Kidney tubule cell (primary cell): ENCODE data around the gene MAP2K6.

Experiments used
- DNase-seq: peaks from one replicate; pipeline ENCODE4 v3.0.0-alpha.2; 2018; ENCODE audit warnings: low spot score

MAP2K6 gene

DNA sequence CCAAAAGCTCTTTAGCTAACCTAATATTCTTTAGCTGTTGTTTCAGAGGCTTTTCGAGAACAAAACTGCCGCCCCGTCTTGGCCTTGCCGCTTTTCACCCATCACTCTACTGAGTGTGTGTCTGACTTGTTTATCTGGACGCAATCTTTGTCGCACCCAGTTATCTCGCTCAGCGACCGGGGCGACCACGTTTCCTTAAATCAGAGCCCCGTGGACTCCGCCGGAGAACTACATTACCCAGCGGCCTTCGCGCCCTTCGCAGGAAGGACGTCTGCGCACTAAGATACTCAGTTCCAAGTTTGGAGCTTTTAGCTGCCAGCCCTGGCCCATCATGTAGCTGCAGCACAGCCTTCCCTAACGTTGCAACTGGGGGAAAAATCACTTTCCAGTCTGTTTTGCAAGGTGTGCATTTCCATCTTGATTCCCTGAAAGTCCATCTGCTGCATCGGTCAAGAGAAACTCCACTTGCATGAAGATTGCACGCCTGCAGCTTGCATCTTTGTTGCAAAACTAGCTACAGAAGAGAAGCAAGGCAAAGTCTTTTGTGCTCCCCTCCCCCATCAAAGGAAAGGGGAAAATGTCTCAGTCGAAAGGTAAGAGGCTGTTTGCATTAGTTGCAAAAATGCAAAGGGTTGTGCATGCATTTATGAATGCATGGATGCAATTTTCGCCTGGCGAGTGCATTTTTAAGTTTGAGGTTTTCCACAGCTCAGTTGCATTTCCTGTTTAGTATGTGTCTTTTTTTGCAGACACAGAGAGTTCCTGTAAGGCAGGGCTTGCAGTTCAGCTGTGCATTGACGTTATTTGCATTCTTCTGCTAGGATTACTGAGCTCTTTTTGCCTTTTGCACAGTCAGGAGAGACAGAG, at the start of gene MAP2K6:
MAP2K6 (plus strand) TSS at position 290 of the 867 bp plus-strand sequence; CDS start at position 578, 288 bp downstream.
- DNase-seq = peak; percentile 65

DNA sequence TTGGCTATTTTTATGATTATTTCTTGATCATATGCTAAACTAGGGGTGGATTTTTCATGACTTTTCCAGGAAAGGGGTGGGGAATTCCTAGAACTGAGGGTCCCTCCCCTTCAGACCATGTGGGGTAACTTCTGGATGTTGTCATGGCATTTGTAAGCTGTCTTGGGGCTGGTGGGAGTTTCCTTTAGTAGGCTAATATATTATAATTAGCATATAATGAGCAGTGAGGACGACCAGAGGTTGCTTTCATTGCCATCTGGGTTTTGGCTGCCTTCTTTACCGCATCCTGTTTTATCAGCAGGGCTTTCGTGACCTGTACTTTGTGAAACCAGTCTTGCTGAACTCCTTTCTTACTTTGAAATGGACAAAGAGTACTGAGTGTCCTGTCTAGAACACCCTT, 47.2 kb upstream of the MAP2K6 start:
- DNase-seq = no peak

DNA sequence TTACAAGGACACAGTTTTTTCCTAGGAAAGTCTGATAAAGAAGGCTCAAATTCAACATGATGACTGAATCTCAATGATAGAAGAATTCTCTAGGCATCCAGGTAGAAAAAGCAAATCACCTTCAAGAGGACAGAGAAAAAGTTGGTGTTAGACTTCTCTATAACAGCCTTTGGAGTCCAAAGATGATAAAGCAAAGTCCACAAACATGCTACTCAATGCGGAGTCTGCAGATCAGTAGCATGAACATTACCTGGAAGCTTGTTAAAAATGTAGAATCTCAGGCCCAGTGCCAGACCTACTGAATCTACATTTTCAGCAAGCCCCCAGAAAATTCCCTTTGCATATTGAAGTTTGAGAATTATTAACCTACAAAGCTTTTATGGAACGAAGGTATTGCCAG, 41.4 kb upstream of the MAP2K6 start:
- no peak for DNase-seq

DNA sequence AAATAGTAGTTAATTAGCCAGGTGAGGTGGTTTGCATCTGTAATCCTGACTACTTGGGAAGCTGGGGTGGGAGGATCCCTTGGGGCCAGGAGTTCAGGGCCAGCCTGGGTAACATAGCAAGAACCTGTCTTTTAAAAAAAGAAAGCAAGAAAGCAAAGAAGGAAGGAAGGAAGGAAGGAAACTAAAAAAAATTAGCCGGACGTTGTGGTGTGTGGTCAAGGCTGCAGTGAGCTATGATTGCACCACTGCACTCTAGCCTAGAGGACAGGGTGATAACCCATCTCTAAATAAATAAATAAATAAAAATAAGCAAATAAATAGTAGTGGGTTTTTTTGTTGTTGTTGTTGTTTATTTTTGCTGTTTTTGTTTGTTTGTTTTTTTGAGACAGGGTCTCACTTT, 39.3 kb upstream of the MAP2K6 start:
- DNase-seq = no peak

DNA sequence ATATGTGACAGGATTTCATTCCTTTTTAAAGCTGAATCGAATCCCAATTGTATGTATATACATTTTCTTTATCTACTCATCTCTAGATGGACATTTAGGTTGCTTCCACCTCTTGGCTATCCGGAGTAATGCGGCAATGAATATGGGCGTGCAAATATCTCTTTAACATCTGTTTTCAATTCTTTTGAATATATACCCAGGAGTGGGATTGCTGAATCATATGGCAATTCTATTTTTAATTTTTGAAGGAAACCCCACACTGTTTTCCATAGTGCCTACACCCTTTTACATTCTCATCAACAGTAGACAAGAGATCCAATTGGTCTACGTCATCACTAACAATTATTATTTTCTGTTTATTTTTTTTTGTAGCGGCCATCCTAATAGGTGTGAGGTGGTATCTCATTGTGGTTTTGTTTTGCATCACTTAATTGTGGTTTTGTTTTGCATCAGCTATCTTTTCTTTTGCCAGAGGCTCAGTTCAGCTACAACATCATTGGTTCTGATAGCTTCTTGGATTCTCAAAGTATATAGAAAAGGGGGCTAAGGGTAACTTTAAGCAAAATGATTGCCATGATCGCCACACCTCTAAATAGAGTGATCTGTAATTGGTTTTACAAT, 25.6 kb upstream of the MAP2K6 start:
- DNase-seq = no peak

DNA sequence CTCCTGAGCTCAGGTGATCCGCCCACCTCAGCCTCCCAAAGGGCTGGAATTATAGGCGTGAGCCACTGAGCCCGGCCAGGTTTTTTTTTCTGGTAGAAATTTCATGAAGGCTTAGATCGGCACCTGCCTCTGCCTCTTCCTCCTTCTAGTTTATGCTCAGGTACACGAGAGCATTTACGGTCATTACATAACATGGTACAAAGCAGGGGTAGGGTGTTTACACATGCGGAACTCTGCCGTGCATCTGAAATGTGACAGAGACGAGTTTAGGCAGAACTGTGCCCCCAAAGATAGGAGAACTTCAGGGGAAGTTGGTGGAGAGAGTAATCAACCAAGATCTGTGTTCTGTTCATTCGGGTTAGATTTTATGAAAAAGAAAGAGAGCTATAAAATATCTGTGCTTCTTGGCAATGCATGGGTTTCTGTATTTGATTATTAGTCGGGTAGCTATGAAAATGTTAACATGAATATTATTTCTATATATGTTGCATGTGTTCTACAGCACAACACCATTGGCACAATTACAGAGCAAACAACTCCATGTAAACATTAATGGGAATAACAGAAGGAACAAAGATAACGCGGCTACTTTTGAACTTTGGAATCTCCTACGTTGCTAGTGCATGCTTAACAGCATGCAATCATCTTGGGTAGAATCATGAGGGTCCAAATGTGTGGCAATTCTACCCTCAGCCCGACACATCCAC, 23.5 kb upstream of the MAP2K6 start:
- no peak for DNase-seq

DNA sequence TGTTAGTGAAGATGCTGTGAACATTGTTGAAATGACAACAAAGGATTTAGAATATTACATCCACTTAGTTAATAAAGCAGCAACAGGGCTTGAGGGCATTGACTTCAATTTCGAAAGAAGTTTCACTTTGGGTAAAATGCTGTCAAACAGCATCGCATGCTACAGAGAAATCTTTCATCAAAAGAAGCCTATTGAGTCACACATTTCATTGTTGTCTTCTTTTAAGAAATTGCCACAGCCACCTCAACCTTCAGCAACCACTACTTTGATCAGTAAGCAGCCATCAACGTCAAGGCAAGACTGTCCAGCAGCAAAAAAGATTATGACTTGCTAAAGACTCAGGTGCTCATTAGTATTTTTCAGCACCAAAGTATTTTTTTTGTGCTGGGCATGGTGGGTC, 13.2 kb upstream of the MAP2K6 start:
- no peak for DNase-seq

DNA sequence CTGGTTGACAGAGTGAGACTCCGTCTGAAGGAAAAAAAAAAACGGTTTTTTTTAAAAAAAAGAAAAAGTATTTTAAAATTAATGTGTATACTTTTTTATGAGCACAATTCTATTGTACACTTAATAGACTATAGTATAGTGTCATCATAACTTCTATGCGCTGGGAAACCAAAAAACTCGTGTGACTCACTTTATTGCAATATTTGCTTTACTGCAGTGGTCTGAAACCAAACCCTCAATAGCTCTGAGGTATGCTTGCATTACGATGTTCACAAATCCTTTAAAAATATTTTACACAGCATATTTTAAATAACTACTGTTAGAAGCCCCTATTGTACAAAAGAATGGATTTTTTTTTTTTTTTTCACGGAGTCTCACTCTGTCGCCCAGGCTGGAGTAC, 12.4 kb upstream of the MAP2K6 start:
- no peak for DNase-seq

DNA sequence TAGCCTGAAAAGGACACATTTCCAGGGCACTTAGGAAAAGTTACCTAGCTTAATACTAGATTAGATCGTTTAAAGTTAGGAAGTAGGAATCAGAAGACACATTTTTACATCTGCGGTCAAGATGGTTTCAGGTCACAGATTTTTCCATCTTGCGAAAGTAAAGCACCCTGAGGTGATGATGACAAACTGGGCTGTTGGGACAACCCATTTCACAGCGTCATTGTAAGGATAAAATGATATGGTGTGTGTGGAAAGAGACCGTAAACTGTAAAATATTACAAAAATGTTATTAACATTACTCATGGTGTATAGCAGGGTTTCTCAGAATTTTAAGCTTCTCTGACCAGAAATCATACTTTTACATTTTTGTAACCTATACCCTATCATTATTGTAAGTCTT, 10.1 kb upstream of the MAP2K6 start:
- DNase-seq = no peak

DNA sequence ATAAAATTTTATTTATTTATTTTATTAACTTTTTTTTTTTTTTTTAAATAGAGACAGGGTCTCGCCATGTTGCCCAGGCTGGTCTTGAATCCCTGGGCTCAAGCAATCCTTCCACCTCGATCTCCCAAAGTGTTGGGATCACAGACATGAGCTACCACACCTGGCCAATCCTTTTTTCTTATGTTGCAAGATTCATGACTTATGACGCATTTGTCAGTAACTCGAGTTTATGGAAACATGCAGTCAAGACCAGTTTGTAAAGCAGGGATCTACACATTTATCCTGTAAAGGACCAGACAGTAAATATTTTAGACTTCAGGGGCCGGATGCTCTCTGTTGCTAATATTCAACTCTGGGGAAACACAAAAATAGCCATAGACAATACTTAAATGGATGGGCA, 9.4 kb upstream of the MAP2K6 start:
- DNase-seq = no peak

DNA sequence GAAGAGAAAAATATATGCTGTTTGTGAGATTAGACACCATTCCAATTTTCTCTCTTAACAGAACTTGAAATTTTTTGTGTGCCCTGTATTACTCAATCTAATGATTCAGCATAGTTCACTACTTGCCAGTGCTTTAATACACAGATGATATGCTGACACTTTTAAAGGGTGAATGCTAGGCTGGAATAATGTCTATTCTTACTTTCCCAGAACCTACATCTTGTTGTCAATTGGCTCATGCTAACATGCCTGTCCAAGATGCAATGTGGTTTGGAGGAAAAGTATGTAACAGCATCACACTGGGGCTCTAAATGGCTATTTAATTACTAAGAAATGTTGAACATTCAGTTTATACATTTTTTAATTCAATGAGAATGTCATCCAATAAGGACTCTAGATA, 7.6 kb upstream of the MAP2K6 start:
- no peak for DNase-seq

DNA sequence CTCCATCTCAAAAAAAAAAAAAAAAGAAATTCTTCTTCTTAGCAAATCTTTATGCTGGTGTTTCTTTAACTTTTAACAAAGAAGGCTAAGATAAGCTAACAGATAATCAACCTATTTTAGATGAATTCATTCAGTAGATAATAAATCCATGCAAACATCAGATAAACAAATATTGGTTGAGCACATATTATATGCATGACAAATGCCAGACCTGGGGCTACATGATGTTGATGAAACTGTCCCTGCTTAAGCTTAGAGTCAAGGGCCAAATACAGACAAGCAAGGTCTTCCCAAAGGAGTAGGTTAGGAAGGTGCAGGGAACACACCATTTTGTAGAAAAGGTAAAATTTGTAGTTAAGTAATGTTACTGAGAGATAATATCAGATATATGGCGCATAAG, 6.7 kb upstream of the MAP2K6 start:
- no peak for DNase-seq

DNA sequence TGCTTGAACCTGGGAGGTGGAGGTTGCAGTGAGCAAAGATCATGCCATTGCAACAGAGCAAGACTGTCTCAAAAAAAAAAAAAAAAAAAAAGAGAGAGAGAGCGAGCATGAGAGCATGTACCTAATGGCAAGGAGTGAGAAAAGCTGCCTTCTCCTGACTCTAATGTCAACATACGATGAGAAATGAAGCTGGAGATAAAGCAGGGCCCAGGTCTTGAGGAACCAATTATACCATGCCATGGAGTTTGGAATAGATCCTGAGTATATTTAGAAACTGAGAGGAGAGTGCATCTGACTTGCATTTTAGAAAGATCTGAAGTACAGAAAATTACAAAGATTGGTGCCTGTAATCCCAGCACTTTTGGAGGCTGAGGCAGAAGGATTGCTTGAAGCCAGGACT, 3.8 kb upstream of the MAP2K6 start:
- DNase-seq = no peak

DNA sequence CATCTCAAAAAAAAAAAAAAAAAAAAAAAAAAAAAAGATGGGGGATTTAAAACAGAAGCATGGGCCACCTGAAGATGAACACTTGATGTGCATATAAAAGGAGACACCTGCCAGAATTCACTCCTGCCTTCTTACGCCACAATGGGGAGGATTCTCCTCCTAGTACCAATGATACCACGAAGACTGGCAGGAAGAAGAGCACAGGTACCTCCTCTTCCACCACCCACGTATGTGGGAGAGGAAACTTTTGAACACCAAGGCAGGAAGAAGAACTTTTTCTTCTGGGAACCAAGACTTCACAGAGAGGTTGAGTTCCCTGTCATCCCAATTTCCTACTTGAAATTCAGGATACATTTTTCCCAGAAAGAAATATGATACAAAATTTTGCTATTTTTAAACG, 2.7 kb upstream of the MAP2K6 start:
- DNase-seq = no peak

DNA sequence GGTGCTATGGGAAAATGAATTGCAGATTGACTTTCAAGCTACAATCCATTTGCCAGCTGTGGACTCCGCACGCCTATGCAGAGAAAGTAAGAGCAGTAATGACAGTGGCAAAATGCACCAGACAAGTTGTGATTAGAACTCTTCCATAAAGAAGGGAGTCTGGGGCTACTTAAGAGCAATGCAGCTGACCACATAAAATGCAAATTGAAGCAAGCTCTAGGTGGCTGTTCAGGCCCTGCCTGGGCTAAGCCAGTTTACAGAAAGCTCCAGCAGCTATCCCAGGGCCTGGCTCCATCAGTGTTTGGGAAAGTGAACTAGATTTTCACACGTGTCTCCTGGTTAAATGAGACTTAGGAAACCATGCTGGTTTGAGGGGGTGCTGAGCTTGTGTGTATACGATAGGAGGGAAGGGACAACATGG, 2.2 kb upstream of the MAP2K6 start:
- no peak for DNase-seq

DNA sequence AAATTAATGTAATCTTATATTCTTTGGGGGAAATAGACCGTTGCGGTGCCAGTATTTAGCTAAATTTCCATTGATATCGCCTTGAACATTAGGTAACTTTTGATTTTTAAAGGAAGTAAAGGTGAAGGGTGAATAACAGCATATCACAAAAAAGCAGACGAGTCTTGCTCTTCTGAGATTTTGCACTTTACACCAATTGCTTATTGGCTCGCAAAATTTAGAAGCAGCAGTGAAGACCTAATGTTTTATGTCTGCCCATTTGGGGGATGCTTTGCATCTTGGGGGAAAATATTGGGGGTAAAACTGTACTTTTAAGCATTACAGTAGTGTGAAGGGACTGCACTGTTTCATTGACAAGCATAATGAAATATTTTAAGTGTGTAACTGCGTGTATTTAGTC, 934 bp downstream of the MAP2K6 start:
- DNase-seq = no peak

DNA sequence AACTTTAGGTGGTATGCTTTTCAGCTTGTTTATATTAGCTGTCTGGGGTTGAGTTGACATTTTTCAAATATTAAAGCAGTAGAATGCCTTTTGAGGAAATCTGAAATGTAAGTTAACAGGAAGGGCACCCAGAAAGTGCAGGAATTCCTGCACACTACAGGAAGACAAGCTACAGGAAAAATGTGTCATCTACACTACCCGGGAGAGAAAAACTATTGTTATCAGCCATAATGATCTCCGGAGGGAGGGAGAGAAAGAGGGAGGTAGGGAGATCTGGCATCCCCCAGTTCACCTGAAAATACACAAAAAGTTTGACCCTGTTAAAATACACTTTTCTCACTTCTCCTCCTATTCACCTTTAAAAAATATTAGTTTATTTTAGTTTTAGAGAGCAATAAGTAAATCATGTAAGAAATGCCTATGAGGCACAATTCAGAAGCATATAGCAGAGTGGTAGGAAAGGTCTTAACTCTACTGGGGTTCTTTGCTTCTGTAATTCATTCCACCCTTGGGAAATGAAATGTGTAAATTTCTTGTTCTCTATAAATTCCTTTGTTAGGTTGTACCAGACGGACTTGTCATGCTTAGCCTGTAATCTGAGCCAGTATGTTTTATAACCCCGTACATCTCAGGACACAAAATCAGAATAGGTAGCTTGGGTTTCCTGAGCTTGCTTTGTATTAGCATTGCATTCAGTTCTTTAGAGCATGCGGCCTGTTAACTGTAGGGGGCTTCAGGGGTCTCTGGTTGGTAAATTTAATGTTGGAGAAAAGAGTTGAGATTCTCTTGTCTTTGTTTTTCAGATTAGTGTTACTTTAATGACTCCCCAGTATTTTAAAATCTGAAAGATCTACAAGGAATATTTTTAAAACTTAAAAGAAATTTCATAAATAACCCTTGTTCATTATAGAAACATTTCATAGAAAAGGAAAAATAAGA, 3.3 kb downstream of the MAP2K6 start:
- DNase-seq = no peak

DNA sequence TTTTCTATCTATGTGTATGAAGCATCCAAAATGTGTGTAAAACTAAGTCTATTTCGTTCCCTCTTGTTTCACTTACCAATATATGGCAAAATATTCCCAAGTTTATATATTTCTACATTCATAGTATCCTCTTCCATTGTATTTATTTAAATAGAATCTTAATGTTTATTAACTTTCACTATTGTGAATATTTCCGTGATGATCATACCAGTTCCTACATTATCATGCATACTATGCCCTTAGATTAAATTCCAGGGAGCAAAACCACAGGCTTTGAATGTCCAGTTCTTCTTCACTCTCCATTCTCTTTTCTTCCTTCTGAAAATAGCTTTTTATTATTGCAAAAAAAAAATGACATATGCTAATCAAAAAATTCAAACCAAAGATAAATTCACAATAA, 4.0 kb downstream of the MAP2K6 start:
- DNase-seq = no peak

DNA sequence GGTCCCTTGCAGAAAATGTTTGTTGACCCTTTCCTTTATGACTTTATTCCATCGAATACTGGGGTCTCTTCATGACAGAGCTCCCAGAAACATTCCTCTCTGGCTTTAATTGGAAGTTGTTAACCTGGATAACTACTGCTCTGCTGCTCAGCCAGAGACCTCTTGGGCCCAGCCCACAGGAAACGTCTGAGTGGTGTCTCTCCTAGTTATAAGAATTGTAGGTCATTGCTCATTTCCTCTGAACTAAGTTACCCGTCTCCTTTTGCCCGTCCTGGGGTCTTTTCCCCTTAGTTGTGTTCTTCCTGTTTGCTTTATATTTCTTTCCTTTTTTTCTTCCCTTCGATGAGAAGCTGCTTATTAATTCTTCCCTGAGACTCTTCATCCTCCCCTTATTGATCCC, 9.0 kb downstream of the MAP2K6 start:
- DNase-seq = no peak

DNA sequence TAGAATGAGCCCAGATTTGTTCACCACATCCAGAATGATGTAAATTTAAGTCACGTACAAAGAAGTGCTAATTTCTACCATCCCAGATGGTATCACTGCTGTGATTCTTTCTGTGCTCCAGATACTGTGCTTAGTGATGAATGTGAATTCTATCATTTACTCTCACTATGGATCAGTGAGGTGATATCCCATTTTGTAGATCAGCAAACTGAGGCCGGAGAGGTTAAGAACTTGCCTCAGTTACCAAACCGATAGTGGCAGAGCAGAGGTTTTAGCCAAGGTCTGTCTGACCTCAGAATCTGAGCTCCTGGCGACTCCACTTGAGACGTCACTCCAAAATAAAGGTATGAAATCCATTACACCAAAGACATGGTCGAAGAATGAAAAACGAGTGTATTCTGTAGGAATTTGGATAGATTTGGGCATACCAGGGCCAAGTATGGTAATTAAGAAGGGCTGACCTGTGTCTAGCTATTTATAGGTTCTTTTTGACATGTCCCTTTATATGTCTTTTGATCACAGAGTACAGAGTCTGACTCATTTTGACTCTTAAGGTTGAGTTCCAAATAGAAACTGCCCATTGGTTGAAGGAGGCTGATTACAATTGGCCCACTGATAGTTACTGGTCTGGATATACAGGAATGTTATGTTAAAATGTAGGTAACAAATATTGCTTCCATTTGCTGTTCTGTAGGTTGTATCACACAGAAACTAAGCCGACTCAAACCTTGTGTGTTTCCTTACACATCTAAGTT, 10.0 kb downstream of the MAP2K6 start:
- no peak for DNase-seq

DNA sequence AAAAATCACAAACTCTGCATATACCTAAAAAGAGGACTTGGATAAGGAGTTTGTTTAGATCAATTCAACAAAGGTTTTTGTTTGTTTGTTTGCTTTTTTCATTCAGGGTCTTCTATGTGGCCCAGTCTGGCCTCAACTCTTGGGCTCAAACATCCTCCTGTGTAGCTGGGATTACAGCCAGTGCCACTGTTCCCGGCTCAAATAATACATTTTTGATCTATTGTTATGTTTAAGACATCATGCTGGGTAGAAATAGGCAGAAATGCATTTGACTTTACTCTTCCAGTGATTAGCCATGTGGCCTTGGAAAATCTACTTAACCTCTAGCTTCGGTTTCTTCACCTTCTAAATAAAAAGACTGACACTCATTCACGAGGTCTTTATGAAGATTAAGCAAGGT, 11.5 kb downstream of the MAP2K6 start:
- no peak for DNase-seq
